ENCODE measurements around the gene NCOR1. TPM values are rescaled to one million over a fixed set of nuclear protein-coding genes. Genes with fewer than 3 reads are reported as not detected.

The NCOR1 gene
- 145 and 165 TPM in 2 replicates for total RNA-seq

DNA sequence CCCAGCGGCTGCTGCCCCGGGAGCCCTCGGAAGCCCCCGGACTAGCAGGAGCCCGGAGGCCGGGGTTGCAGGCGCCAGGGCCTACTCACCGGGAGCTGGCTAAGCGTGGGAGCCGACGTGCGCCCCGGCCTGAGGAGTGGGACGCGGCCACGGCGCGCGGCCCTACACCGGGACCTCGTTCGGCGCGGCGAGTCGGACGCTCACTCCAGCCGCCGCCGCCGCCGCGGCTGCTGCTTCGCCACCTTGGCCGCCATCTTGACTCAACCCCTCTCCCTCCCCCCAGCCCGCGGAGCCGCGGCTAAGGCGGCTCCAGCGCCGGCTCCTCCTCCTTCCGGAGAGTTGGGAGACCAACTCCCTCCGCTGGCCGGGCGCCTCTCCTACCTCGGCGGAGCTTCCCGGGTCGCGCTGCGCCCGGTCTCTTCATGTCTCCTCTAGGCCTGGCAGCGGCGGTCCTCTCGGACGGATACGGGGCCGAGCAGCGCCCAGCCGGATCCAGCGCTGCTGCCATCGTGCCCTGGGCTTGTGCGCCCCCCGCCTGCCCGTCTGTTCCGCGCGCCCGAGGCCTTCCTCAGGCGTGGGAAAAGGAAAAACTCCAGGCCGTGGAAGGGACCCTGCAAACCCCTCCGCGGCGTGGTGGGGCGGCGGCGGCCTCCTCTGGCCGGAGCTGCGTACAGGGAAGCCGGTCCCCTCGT is at the start of gene NCOR1:
Gene NCOR1, minus strand, starts transcription at position 262 of the 692 bp plus-strand sequence. CDS start 20,965 bp downstream, outside the sequence.

DNA sequence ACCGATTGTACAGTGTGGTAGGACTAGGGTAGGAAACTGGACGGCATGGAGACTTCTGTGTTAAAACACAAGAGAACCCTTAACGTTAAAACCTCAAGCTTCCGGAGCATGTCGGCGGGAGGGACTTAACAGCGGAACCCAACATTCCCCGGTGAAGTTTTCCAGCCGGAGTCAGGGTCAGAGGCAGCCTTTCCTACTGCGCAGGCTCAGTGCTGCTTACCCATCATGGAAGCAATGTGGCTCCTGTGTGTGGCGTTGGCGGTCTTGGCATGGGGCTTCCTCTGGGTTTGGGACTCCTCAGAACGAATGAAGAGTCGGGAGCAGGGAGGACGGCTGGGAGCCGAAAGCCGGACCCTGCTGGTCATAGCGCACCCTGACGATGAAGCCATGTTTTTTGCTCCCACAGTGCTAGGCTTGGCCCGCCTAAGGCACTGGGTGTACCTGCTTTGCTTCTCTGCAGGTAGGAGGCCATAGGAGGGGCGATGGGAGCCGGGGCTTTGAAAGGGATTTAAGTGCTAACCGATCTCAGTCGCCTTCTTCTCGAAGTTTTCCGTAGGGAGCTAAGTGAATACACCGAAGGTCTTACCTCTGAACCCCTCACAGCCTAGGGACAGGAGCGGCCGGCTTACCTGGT is 1.8 kb upstream of the NCOR1 start, which contains the start of gene PIGL:
Gene PIGL, plus strand, starts transcription at position 209 of the 634 bp plus-strand sequence. Its CDS starts 17 bp downstream, at position 226.

DNA sequence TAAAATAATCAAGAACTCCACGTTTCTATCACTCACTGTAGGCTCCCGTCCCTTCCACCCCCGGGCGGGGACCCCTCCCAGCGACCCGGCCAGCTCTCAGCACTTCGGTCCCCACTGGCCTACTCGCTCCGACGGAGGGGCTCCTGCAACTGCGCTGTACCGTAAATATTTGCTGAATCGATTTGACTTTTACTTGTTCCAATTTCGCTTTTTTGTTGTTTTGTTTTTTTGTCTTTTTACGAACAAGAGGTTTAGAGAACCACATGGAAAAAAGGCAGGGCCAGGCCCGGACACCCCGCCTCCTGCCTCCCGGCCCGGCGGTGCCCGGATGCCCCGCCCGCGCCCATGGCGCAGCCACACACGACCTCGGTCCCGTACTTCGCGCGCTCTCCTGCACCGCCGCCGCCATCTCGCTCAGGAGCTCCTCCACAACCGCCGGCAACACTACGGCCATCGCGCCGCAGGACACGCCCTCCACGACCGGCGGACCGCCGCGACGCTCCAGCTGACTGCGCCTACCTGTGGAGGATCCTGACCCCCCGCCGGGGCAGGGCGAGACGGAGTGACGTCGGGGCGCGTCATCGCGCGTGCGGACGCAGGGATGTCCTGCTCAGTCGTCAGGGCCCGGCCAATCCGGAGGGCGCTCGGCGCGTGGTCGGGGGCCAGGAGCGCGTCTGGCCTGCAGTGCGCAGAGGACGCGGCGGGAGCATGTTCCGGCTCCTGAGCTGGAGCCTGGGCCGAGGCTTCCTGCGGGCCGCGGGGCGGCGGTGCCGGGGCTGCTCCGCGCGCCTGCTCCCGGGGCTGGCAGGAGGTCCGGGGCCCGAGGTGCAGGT is 216.0 kb downstream of the NCOR1 start, which contains the start of the genes TTC19 and ZSWIM7:
Gene TTC19, plus strand, starts transcription at position 684 of the 833 bp plus-strand sequence. Its CDS starts 25 bp downstream, at position 709.
Gene ZSWIM7, minus strand, starts transcription at position 564 of the 833 bp plus-strand sequence. Its CDS starts 110 bp downstream, at position 454.

Small RNAs within 50 kb of the gene (small RNA-seq; reads per million reads assigned to genes)
- not detected for gene RNU6-314P
- not detected for gene RNU6-862P

Other genes with a start within 250 kb of the NCOR1 start
- gene ZSWIM7, start 215.8 kb downstream of the NCOR1 start, total RNA-seq = 8.7 and 11.7 TPM in 2 replicates
- gene TTC19, start 215.7 kb downstream of the NCOR1 start, total RNA-seq = 40.2 and 48.9 TPM in 2 replicates
- 22.1 and 33.5 TPM in 2 replicates for gene PIGL, start 1.7 kb upstream of the NCOR1 start, total RNA-seq
- gene CENPV, start 137.9 kb upstream of the NCOR1 start, total RNA-seq = 26.2 and 38.4 TPM in 2 replicates
- 1,166 and 1,236 TPM in 2 replicates for gene UBB, start 165.6 kb upstream of the NCOR1 start, total RNA-seq
- gene TRPV2, start 200.0 kb upstream of the NCOR1 start, total RNA-seq = 7.8 and 35.9 TPM in 2 replicates

All from thoracic aorta endothelial cell (primary cell).